Measurements from ENCODE around the gene PANX2.

Gene PANX2

GRCh38 chr22:50216055-50216683 lies 45.6 kb downstream of the PANX2 start:
- no peak for DNase-seq

- DNase-seq = no peak
These were observed 46.4 kb downstream of the PANX2 start for GRCh38 chr22:50216684-50217520.

- no peak for DNase-seq
These were observed 47.1 kb downstream of the PANX2 start for GRCh38 chr22:50217543-50218152.

GRCh38 chr22:50218153-50218995 lies 47.8 kb downstream of the PANX2 start:
- DNase-seq = no peak

GRCh38 chr22:50218996-50219727 lies 48.6 kb downstream of the PANX2 start:
- DNase-seq = peak; percentile 69

- no peak for DNase-seq
These were observed 49.5 kb downstream of the PANX2 start for GRCh38 chr22:50219800-50220602.

- DNase-seq = no peak
These were observed 50.3 kb downstream of the PANX2 start for GRCh38 chr22:50220603-50221409.

GRCh38 chr22:50221410-50222300 lies 51.1 kb downstream of the PANX2 start:
- no peak for DNase-seq

GRCh38 chr22:50222508-50222907 lies 52.0 kb downstream of the PANX2 start:
- DNase-seq = no peak

GRCh38 chr22:50224071-50224470 lies 53.5 kb downstream of the PANX2 start:
- no peak for DNase-seq

GRCh38 chr22:50225200-50225969 lies 54.9 kb downstream of the PANX2 start:
- no peak for DNase-seq

- DNase-seq = no peak
These were observed 55.7 kb downstream of the PANX2 start for GRCh38 chr22:50226063-50226874.

- DNase-seq = no peak
These were observed 56.3 kb downstream of the PANX2 start for GRCh38 chr22:50226875-50227165.

GRCh38 chr22:50227579-50228215 lies 57.2 kb downstream of the PANX2 start:
- no peak for DNase-seq

GRCh38 chr22:50228366-50228765 lies 57.8 kb downstream of the PANX2 start:
- DNase-seq = no peak

- DNase-seq = no peak
These were observed 58.8 kb downstream of the PANX2 start for GRCh38 chr22:50229370-50229769.

All from fibroblast of skin of back (primary cell).